Measurements from ENCODE around the gene ZNF768. TPM values are rescaled to one million over a fixed set of nuclear protein-coding genes. Genes with fewer than 3 reads are reported as not detected.

ZNF768 gene
- total RNA-seq, 4 donors from 2014 or later, result 41.3 to 87.8 (median 50.9) TPM

DNA sequence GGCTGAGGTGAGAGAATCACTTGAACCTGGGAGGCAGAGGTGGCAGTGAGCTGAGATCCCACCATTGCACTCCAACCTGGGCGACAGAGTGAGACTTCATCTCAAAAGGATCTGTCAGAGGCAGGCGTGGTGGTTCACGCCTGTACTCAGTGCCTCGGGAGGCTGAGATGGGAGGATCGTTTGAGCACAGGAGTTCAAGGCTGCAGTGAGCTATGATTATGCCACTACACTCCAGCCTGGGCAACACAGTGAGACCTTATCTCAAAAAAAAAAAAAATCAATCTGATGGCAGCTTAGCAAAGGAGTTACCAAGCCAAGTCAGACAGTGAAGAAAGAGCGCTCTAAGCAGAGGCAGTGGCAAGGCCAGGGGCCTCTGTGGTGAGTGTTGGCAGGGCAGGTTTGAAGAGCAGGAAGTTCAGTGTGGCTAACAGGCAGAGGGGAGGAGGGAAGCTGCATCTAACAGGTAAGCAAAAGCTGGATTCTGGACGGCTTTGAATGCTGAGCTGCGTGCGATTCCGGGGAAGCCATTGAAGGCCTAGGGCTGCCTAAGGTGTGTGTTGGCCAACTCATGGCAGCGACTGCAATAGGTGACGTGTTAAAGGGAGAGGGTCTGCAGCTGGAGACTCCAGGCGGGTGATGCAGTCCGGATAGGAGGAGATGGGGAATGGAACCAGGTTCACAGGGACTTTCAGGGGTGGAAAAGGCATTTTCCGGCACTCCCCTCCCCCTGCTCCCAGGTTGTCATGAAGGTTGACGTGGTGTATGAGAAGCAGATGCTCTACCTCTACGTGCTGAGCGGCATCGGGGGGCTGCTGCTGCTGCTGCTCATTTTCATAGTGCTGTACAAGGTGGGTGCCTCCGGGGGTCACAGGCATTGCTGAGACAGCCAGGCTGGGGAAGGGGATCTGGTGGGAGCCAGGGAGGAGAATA lies 7.0 kb downstream of the ZNF768 start:
- Histone ChIP-seq H3K36me3 (peaks cover 0 to 2% of the 10 kb centered on the region in 2 donors), H3K9me3 (no peaks in the 10 kb centered on the region), H3K27ac (no peak overlapping the region), H3K4me1 (peaks cover 0 to 7% (median 0%) of the 10 kb centered on the region in 3 donors), H3K4me3 (no peak overlapping the region), H3K27me3 (peaks cover 4% of the 10 kb centered on the region)
- 78 to 90% methylated on average over 4 to 9 of the region's 20 CpGs for WGBS, 2 donors (ENCODE audit: low coverage in 1 of 2)
- ATAC-seq, result no peak
- TF ChIP-seq POLR2A (IDR thresholded peaks at IDR 0.05), result no peak
- no peak for TF ChIP-seq EP300 (IDR thresholded peaks at IDR 0.05)
- TF ChIP-seq POLR2AphosphoS5 (IDR thresholded peaks at IDR 0.05), result no peak
- TF ChIP-seq, protein P1, sequence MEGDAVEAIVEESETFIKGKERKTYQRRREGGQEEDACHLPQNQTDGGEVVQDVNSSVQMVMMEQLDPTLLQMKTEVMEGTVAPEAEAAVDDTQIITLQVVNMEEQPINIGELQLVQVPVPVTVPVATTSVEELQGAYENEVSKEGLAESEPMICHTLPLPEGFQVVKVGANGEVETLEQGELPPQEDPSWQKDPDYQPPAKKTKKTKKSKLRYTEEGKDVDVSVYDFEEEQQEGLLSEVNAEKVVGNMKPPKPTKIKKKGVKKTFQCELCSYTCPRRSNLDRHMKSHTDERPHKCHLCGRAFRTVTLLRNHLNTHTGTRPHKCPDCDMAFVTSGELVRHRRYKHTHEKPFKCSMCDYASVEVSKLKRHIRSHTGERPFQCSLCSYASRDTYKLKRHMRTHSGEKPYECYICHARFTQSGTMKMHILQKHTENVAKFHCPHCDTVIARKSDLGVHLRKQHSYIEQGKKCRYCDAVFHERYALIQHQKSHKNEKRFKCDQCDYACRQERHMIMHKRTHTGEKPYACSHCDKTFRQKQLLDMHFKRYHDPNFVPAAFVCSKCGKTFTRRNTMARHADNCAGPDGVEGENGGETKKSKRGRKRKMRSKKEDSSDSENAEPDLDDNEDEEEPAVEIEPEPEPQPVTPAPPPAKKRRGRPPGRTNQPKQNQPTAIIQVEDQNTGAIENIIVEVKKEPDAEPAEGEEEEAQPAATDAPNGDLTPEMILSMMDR (IDR thresholded peaks at IDR 0.05), result no peak

DNA sequence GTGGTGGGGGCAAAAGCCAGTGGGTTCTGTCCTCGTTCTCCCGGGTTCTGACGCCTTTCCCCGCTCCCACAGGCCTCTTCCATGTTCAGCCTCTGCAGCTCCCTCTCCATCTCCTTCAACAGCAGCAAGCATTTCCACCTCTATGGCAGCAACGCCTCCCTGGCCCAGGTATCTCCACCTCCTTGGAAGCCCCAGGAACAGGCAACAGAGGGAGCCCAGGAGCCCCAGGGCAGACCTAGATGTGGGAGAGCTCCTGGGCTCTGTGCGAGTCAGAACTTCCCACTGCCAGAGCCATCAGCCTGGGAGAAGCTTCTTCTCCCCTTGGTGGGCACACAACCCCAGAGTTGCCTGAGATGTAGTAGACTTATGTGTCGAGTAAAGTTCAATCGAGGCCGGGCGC lies 7.8 kb downstream of the ZNF768 start:
- no peaks in the 10 kb centered on the region for H3K9me3 ChIP-seq
- peaks cover 4% of the 10 kb centered on the region for H3K27me3 ChIP-seq
- no peak overlapping the region for H3K4me3 ChIP-seq
- no peak for ATAC-seq
- TF ChIP-seq EP300 (IDR thresholded peaks at IDR 0.05), result no peak
- TF ChIP-seq POLR2AphosphoS5 (IDR thresholded peaks at IDR 0.05), result no peak
- TF ChIP-seq, protein P1 (IDR thresholded peaks at IDR 0.05), result no peak
- no peak for TF ChIP-seq POLR2A (IDR thresholded peaks at IDR 0.05)
- no peak overlapping the region for H3K27ac ChIP-seq
- H3K4me1 ChIP-seq, result no peaks in the 10 kb centered on the region
- WGBS, 2 donors (ENCODE audit: low coverage in 1 of 2), result 60 to 92% methylated on average over 1 to 6 of the region's 10 CpGs
- no peaks in the 10 kb centered on the region for H3K36me3 ChIP-seq

DNA sequence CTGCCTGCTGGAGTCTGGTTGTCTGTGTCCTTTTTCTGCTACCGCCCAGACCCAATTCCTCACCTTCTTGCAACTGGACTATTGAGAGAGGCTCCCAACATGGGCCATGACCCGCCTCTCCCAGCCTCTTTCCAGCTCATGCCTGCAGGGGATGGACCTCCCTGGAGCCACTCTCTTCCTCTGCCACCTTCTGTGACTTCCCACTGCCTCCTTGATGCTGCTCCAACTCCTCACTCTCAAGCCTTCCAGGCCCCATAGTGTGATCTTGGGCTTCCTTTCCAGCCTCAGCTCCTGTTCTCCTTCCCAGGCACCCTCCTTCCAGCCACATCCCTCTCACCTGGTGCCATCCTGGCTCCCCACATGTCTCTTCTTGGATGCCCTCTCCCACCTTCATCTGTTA lies 11.1 kb downstream of the ZNF768 start:
- Histone ChIP-seq H3K4me3 (no peak overlapping the region), H3K27me3 (peaks cover 4% of the 10 kb centered on the region), H3K27ac (no peak overlapping the region), H3K36me3 (no peaks in the 10 kb centered on the region), H3K9me3 (no peaks in the 10 kb centered on the region), H3K4me1 (no peaks in the 10 kb centered on the region)
- no peak for TF ChIP-seq POLR2A (IDR thresholded peaks at IDR 0.05)
- TF ChIP-seq, protein P1 (IDR thresholded peaks at IDR 0.05), result no peak
- no peak for TF ChIP-seq POLR2AphosphoS5 (IDR thresholded peaks at IDR 0.05)
- TF ChIP-seq EP300 (IDR thresholded peaks at IDR 0.05), result no peak
- ATAC-seq, result no peak
- 60 to 67% methylated on average over 1 to 2 of the region's 2 CpGs for WGBS, 2 donors (ENCODE audit: low coverage in 1 of 2)

DNA sequence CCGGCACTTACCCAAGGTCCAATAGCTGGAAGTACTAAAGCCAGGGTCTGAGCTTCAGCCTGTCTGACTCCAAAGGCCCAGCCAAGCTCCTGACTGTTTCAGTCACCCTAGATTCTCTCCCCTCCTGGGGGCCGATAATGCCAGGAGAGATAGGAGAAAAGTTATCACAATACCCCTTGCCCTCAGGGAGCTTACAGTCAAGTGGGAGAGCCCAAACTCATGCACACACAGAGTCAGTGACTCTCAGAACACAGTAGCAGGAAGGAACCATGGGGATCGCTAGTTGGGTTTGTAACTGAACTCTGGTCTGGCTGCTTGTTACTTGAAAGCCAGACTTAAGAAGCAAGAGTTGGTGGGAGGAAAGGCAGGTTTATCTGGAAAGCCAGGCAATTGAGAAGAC lies 14.9 kb downstream of the ZNF768 start:
- TF ChIP-seq EP300 (IDR thresholded peaks at IDR 0.05), result no peak
- H3K27ac ChIP-seq, result no peak overlapping the region
- H3K9me3 ChIP-seq, result no peaks in the 10 kb centered on the region
- no peaks in the 10 kb centered on the region for H3K36me3 ChIP-seq
- no CpG with 5 or more reads among the region's 3 CpGs for WGBS, 2 donors (ENCODE audit: low coverage in 1 of 2)
- ATAC-seq, result no peak
- H3K27me3 ChIP-seq, result peaks cover 2% of the 10 kb centered on the region
- H3K4me1 ChIP-seq, result no peaks in the 10 kb centered on the region
- no peak overlapping the region for H3K4me3 ChIP-seq

DNA sequence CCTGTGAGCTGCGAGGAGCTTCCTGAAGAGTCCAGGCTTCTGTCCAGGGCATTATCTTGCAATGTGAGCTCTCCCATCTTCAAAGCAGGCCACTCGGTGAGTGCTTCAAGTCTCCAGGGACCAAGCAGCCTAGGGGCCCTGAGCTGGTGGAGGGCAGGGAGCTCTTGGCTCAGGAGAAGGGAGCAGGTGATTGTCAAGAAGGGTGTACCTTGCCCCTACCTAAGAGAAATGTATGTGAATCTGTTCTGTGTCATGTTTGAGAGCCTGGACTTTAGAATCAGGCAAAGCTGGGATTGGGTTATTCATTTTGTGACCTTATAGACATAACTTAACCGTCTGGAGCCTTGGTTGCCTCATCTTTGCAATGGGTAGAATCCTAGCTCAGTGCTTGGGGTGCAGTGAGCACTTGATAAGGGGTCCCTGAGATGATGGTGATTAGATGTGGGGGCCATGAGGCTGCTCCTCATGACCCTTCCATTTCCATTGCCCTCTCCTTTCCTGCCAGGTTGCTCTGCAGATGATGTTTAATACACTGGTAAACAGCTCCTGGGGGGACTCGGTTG lies 15.9 kb downstream of the ZNF768 start:
- Histone ChIP-seq H3K27ac (no peak overlapping the region), H3K4me3 (no peak overlapping the region), H3K27me3 (no peaks in the 10 kb centered on the region), H3K4me1 (no peaks in the 10 kb centered on the region), H3K9me3 (no peaks in the 10 kb centered on the region), H3K36me3 (no peaks in the 10 kb centered on the region)
- 27% methylated on average over 2 of the region's 4 CpGs; no CpG with 5 or more reads in 1 of the 2 donors for WGBS, 2 donors (ENCODE audit: low coverage in 1 of 2)
- no peak for ATAC-seq
- TF ChIP-seq POLR2A (IDR thresholded peaks at IDR 0.05), result no peak
